Stimulated activated CD8-positive, alpha-beta memory T cell treated with anti-CD3 and anti-CD28 coated beads, Interleukin-15, amount 100 ng/mL, for 1 hour (primary cell): ENCODE measurements around the gene MCF2L.

Source experiments
- DNase-seq: peaks from one replicate; pipeline ENCODE4 v3.0.0-alpha.2; 2020; ENCODE audit warnings: low read depth

MCF2L gene

DNA sequence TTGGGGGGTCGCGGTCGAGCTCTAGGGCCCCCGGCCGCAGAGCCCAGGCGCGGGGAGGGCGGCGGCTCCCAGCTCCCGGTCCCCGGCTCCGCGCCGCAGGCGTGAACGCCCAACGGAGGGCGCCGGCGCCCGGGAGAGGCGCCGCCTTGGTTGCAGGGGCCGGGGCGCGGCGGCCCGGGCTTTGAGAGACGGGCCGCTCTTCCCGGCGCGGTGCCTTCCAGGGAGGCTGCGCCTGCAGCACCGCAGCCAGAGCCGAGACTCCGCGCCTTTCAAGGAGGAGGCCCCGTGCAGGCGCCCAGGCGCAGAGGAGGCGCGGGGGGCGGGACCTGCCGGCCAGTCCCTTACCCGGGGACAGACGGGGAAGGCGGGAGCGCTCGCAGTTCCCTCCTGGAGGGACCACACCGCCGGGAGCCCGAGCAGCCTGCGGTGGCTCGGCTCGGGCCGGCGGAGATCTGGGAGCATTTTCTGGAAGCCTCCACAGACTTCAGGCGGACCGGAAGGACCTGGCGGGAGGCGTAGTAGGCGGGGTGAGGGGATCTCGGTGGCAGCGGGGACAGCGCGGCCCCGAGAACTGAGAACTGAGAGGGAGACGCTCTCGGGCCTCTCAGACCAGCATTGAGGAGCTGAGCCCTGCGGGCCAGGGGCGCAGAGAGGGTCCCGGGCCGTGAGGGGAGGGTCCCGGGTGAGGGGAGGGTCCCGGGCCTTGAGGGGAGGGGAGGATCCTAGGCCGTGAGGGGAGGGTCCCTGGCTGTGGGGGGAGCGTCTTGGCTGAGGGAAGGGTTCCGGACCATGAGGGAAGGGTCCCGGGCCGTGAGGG, 25.5 kb upstream of the MCF2L start:
- DNase-seq, result no peak

DNA sequence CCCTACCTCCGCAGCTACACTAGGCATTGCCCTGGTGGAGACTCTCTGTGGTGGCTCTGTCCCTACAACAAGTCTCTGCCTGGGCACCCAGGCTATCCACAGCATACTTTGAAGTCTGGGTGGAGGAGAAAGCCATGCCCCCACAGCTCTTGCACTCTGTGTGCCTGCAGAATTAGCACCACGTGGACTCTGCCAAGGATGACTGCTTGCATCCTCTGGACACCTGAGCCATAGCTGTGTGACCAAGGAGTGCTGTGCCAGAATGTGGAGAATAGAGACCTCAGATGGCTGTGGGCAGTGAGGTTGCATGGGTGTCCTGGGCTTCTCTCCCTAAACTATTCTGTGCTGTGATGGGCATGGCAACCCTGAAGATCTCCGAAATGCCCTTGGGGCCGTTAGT, 21.2 kb upstream of the MCF2L start:
- no peak for DNase-seq

DNA sequence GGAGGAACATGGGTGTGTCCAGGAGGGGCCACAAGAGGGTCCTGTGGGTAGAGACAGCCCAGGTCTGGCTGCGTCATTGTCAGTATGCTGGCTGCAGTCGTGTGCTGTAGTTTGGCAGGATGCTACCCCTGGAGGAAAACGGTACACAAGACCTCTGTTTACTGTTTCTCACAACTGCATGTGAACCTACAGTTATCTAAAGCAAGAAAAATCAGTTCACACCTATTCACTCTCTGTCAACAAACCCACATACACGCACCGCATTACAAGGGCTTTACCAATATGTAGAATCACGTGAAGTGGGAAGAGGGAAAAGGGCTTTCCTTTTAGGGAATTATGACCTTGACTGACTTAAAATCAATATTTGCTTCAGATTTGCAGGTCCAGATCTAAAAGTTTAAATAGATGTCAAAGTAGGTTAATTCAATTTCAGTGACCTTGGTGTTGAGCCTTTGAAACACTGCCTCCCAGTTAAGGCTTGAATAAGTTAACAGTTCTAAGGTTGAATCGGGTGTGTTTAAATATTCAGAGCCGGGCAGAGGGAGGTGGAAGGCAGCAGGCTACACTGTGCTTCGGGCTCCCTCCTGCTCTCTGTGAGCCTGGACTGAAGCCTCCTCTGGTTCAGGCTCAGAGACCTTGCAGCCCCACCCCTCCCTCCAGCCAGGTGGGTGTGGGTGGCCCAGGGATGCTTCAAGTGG, 17.2 kb upstream of the MCF2L start:
- DNase-seq, result no peak

DNA sequence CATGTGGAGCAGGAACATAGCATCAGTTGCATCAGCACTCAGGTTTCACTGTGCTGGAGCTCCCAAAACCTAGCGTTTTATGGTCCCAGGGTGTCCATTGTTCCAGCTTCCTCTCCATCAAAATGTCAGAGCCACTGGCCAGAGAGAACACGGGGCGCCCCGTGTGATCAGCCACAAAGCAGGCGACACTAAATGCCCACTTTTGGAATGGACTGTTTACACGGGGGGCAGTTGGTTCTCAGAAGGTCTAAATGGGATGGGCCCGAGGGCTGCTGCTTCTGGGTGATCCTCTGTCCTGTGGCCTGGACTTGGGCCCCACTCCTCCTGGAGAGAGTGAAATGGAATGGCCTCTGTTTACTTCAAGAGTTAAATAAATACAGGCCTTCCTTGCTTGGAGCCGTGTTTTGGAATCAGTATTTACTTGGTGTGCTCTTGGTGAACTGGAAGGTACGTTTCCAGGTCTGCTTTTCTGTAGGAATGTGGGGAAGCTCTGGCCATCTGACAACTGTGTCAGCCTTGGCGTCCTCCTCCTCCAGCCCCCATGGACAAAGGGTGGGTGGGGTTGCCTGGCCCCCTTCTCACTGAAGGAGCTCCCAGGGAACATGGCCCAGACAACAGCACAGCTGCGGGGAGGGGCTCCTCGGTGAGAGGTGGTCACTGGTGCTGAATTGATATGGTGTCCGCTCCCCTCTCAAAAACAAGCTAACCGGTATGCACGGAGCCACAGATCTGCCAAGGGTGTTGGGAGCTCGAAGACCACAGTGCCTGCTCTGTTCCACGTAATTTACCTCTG, 16.1 kb upstream of the MCF2L start:
- no peak for DNase-seq

DNA sequence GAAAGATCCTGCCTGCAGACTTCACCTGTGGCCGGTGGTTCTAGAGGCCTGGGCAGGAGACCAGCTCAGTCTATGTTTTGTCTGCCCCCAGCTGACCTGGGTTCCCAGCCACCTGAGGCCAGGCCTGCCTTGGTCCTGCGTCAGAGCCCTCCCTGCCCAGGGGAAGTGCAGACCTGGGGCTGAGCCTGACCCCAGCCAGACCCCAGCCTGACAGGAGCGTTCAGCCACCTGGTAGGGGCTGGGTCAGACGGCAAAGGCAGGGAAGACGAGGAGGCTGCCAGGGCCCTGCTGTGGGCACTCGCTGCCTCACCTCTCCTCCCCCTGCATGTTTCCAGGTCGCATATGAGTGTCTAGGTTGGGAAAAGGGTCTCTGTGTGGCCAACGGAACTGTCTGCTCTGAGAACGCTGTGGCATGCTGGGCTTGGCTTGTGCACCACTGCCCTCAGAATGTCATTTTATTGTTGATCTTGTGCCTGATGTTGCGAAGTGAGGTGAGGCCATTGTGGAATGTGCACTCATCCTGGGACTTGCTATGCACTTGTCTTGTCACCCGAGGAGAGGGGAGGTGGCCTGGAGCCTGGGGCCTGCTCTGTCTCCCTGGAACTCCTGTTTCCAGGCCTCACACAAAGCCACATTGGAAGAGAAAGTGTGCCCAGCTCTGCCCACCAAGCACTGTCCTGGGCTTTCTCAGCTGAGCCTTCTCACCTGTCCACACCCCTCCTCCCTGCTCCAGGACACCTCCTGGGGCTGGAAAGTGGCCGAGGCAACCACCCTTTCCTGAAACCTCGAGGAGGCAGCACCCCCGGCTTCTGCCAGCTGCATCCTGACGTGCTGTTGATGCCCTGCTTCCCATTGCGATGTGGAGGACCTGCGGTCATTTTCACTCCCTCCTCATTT, 15.2 kb upstream of the MCF2L start:
- DNase-seq, result no peak

DNA sequence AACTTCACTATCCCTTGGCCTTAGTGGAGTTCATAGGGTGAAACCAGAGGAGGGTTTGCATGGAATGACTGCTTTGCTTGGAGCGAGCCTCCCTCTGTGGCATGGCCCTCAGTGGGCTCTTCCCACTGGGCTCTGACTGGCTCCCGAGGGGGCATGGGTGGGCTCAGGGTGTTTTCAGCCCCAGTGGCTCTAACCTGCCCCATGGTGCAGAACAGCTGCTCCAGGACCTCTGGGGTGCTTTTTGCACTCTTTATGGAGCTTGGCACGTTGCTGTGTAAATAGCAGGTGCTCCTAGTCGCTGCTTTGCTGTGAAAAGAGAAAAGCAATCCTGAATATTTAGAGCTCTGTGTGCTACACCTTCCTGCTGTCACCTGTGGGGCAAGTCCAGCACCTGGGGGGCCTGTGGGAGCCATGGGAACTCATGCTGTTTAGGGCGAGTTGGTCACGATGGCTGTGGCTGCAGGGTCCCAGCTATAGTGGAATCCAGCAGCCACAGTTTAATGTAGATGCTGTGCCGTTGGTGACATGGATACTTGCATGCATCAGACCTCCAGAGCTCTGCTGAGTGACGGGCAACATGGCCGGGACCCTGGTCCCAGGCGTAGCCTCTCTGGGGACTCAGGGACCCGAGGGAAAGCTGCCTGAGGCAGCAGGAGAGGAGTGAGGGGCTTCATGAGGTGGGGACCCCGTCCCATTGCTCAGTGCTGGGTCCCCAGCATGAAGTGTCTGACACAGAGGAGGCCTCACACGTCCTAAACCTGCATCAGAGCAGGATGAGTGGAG, 14.3 kb upstream of the MCF2L start:
- DNase-seq, result no peak

DNA sequence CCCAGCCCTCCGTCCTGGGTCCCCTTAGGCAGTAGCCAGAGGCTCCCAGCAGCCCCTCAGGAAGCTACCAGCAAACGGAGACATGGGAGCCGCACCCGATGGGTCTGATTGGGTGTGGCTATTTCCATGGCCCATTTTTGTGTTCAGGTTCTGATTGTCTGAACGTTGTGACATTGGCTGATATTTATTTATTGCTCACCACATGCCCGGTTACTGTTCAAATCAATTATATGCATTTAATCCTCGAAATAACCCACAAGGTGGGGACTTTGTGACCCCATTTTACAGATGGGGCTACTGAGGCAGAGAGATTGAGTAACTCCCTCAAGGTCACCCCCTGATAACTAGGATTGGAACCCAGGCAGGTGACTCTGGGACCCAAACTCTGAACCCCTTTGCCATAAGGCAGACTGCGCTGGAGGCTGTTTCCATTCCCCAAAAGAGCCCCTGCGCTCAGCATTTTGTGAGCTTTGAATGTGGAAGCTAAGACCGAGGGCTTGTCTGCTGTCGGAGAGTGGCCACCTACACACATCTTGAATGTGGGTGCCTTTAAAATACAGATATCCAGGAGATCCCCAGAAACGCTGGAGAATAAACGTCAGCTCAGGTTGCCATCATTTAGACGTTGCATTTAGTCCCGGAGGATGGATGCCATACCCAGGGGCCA, 13.6 kb upstream of the MCF2L start:
- DNase-seq, result no peak

DNA sequence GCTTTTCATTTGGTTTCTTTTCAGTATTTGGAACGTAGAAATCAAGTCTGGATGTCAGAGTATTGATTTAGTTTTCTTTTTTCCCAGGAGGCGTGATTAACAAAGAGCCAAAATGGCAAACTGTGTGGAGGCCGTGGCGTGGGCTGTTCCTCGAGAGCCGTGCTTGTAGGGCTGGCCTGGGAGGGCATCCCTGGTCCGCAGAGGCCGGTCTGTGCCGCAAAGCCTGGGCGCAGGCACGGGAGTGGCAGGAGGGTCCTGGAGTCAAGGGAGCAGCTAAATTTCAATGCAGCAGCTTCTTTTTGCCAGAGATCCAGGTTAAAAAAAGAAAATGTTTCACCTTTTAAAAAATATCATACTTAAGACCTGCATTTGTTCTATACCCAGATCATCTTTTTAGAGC, 13.1 kb upstream of the MCF2L start:
- no peak for DNase-seq

DNA sequence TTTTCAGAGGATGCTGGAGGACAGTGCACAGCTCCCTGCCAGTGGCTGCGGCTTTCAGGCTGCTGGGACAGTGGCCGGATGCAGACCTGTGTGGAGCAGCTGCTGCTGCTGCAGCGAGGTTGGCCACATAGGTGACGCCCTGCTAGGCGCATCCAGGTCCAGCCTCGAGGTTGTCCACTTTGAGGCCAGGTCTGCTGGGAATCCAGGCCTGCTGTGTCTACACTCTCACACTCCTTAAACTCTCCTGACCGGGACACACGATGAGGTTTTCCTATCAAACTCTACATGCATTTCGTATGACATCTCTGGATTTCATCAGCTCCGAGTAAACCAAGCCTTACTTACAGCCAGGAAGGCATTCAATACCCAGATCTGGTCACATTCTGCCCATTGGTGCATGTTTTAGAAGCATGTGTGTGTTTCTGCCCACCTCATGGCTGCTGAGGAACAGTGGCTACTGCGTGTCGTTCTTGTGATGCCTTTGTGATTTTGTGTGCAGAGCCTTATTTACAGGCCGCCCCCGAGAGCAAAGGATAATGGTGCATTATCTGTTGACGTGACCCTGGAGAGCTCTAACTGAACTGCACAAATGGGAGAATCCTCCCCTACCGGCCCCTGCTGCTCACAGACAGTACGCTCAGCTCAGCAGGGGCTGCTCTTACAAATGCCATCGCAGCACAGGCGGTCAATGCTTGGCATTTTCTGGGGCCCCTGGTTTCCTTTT, 12.3 kb upstream of the MCF2L start:
- DNase-seq, result no peak

DNA sequence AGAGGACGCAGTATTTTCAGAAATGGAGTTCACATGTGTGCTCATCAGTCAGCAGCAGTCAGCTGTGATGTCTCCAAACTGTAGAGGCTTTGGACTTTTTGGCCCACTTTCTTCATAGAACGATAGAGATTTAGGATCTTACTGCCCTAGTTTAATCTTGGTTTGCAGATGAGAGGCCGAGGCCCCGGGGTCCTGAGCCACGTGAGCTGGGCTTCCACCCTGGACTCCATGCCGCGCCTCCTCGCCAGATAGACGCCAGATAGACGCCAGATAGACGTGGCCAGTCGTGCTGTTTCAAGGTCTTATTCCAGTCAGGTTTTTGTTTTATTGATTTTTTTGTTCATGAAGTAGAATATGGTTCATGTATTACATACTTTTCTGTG, 11.7 kb upstream of the MCF2L start:
- no peak for DNase-seq

DNA sequence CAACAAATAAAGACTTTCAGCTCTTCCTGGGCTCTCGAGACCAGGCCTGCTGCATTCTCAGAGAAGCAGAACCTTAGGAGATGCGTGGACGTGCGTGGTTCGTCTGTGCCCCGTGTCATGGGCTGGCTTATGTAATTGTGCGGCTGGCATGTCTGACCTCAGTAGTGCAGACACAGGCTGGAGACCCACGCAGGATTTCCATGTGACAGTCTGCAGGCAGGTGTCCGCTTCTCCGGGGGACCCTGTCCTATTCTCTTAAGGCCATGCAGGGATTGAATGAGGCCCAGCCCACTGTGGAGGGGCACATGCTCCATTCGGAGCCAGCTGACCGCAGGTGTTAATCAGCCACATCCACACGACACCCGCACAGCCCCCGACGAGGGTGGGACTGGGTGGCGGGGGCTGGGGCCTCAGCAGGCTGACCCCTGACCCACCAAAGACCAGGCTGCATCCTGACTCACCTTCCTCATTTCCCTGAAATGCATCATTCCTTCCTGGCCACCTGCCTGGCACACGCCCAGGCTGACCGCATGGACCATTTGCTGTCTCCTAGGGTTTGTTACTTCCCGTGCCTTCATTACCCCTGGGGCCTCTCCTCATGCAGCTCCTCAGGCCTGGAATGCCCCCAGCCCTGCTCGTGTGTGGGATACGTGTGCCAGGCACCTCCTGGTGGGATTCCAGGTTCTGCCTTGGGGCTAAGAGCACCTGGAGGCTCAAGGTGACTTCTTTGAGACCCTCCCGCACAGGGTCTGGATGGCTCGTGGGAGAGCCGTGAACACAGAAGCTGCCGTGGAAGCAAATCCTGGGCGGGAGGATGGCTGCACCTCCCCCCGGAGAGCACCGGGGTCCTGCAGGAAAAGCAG, 10.7 kb upstream of the MCF2L start:
- no peak for DNase-seq

DNA sequence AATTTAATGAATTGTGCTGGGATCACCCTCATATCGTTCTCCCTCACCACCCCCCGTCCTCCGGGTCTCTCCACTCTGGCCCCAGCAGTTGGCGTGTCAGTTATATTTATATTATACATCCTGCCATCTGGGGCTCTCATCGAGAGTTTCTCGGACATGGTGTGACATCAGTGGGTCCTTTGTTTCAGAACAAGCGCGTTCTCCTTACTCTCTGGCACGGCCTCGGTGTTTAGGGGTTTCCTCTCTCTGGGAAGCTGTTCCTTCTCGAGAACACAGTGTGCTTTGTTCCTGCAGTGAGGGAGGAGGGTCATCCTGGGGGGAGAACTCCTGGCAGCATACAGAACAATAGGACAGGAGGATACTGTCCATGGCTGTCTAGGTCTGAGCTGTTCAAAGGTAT, 9.8 kb upstream of the MCF2L start:
- DNase-seq, result no peak

DNA sequence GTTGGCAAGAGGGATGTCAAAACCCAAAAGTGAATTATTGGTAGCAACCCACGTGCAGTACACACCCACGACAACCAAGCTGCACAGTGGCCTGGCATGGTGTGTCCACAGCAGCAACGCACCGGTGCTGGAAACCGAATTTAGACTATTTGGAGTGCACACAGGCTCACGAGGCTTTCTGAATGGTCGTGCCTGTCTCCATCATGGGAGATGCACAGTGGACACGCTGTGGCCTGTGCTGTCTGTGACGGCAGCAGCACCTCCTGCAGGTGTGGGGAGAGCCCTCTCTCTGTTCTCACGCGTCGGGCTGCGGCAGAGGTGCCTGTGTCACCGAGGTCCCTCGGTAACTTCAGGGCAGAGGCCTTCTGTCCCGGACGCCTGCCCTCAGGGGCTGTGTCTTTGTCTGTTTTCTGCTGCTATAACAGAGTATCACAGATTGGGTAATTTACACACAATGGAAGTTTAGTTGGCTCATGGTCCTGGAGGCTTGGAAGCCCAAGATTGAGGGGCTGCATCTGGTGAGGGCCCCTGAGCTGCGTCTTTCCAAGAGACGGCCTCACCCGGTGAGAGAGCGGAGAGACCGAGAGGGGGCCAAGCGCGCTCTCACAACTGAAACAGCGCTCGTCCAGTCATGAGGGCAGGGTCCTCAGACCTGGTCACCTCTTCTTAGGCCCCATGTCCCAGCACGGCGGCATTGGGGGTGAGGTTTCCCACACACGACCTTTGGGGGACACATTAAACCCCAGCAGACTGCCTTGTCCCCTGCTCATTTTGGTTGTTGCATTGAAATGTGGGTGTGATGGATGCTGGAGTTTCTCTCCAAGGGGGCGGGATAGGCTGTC, 9.1 kb upstream of the MCF2L start:
- DNase-seq, result no peak

DNA sequence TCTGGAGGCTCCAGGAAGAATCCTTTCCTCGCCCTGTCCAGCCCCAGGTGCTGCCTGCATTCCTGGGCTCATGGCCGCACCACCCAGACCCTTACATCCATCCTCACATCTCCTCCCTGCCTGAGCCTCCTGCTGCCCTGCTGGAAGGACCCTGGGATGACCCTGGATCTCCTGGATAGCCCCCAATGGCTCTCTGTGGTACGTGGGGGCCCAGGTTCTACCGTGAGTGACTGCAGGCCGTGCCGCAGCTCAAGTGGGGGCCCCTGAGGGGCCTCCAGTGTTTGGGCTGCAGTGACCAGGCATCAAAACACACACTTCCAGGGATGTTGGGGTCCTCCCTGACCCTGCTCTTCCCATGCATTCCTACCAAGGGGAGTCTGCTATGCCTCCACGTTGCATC, 8.3 kb upstream of the MCF2L start:
- no peak for DNase-seq

DNA sequence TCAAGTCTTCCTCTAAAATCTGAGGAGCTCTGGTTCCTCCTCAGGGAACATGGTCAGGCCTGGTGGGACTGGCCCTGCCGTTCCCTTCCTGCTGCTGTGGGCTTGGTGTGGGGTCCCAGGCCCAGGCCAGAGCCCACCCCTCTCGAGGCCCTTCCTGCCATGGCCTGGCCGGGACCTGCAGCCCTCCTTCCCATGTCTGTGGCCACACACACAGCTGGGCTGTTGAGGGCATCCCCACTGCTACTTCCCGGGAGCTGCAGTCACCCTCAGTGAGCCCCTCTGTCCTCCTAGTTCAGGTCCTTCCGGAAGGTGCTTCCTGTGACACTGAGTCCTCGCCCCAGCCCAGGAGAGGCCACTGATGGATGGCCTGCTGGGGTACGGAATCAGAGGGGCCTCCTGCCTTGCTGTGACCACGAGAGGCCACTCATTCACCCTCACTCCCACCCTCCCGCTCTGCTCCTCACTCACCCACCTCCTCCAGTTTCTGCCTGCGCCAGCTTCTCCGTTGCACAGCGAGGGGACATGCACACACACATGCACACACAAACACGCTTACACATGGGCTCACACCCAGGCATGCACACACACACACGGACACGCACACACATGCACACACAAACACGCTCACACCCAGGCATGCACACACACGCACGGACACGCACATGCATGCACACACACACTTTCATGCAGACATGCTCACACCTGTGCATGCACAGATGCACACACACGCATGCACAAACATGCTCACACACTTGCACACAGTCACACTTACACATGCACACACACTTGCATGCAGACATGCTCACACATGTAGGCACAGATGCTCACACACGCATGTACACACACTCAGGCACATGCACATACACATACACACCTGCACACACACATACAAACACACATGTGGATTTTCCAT, 7.3 kb upstream of the MCF2L start:
- DNase-seq, result no peak

DNA sequence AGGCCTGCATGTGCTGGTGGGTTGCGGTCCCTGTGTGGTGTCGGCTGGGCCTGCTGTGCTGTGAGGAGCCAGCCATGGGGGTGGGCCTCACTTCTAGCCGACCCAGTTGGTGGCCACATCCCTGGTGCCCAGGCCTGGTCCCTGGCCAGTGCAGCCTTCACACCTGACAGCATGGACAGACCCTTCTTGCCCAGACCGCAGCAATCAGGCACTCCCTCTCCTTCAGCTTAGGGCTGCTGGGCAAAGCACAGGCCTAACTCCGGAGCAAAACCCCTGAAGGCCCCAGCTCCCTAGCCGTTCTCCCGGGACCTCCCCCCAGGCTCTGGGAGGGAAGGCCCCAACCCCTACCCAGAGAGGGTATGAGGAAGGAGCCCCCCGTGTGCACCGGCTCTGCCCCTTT, 6.6 kb upstream of the MCF2L start:
- DNase-seq, result no peak
